GM18519 (cell line): Measurements from ENCODE around the gene THSD4.

Experiments
- ATAC-seq: cut with Tn5 transposase; IDR thresholded peaks from one replicate; pipeline ENCODE4 v1.9.1; 2021; ENCODE audit warnings: mild to moderate bottlenecking, moderate library complexity; ENCODE audit not compliant: unreplicated experiment, low FRiP score

Gene THSD4

DNA sequence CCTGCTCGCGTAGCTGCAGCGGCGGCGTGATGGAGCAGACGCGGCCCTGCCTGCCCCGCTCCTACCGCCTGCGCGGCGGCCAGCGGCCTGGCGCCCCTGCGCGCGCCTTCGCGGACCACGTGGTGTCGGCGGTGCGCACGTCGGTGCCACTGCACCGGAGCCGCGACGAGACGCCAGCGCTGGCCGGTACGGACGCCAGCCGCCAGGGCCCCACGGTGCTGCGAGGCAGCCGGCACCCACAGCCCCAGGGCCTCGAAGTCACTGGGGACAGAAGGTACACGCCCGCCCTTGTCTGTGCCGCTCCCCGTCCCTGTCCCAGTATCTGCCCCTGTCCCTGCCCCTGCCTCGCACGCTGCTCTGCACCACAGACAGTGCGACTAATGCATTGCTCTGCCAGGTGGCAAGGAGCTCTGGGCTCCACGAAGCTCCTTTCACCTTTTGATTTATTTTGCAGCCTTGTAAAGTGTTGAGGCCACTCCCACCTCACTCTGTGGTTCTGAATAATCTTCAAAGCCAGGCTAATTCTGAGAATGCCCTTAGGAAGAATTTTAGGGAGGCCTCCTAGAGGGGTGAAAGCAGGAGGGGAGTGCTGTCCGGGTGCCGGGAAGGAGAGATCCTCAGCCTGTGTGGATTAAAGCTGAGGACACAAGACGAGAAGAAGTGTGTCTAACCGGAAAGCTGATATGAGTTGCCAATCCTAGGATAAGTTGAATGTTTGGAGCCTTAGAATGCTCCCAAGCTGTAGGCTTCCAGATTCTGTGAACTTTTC, 100.0 kb downstream of the THSD4 start:
- no peak for ATAC-seq

DNA sequence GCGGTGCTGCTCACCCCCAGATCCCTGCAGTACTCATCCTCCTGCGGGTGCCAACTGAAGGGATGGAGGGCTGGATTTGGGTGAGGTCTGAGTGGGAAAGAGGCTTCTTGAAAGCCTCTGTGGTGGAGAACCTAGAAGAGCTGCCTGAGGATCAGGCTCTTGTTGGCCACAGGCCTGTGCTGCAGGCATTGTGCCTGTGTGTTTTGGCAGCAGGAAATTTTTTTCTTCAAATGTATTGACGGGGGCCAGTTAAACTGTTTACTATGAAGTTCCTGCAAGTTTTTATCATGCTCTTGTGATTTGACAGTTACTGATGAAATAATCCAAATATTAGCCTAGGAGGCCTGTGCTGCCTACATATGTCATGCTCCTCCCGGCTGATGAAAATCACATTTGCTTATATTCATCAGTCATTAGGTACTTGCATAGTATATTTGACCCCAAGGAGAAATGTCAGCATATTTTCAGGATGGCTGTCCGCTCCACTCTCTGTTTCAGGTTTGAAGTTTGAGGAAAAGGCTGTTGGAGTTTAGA, 103.1 kb downstream of the THSD4 start:
- no peak for ATAC-seq

DNA sequence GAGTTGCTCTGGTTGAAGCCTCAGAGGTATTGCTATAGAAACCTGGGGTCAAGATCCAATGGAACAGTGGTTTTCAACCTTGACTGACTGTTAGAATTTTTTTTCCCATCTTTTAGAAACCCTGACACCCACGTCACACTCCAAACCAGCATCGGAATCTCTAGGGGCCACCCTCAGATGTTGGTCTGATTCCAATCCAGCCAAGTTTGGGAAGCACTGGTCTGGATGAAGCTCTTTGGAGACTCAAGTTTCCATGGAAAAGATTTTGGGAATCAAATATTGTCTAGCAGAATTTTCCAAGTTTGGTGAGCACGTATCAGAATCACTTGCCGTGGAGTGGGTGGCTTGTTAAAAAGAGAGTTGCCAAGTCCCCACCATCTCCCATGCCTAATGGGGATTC, 103.8 kb downstream of the THSD4 start:
- no peak for ATAC-seq

DNA sequence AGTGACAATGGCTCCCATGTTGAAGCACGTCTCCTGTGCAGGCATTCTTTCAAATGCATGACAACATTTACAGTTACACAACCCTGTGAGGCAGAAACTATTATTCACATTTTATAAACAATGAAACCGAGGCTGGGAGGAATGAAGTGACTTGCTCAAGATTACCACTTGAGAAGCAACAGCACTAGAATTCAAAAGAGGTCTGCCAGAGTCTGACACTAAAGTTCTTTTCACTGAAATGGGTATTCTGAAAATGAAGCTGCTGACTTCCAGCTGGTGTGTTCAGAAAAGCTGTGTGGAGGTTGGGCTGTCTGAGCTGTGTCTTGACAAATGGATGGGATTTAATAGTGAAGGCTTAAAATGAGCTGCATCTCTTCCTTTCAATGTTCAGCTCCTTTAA, 104.4 kb downstream of the THSD4 start:
- no peak for ATAC-seq

DNA sequence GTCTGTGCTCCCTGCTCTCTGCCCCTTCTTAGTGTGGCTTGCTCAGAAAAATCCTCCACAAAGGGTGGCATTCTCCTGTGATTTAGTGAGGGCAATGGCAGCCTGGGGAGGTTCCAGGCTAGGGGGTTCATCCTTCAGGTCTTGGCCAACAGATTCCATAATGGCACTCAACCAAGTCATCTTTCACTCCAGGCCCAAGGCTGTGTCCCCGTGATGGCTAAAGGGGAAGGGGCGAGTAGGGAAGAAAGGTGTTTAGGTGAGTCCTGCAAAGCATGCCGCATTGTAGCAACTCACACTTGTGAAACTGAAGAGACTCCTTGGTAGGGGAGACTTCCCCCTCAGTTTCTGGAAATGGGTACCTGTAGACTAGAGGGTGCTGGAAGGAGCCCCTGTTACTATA, 105.6 kb downstream of the THSD4 start:
- no peak for ATAC-seq

DNA sequence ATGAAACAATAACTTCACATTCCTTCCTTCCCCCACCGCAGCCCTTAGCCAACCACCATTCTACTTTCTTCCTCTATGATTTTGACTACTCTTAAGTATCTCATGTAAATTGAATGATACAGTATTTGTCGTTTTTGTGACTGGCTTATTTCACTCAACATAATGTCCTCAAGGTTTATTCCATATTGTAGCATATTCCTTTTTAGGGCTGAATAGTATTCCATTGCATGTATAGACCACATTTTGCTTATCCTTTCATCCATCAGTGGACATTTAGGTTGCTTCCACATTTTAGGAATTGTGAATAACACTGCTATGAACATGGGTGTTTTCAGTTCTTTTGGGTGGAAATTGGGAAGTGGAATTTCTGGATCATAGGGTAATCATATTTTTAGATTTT, 106.1 kb downstream of the THSD4 start:
- ATAC-seq, result no peak

DNA sequence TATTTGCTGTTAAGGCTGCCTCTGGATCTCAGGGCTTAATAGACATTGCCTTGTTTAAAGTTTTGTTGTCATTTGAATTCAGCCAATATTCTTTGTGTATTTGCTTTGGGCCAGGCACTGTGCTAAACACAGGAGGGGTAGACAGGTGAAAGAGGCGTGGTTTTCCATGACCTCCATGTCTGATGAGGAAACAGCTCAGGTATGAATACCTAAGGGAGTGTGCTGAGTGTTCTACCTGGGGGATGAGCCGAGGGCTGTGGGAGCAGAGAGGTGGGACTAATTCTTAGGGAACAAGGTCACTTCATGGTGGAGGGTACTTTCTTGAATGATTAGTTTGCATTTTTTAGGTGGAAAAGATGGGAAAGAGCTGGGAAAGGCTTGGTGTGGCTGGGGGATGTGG, 108.2 kb downstream of the THSD4 start:
- no peak for ATAC-seq

DNA sequence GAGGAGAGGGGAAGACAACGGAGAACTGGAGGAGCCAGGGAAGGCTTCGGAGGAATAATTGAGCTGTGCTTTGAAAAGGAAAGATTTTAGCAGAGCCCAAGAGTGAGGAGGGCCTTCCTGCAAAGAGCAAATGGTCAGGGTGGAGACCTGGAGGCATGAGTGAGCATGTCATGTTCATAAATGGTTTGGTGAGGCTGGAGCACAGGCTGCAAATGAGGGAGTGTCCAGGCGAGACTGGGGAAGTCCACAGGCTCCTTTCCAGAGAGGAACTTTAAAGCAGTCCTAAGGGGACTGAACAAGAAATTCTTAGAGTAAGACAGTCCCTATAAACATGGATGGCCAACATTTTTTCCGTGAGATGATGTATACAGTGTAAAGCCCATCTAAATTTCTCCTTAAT, 108.8 kb downstream of the THSD4 start:
- ATAC-seq, result no peak

DNA sequence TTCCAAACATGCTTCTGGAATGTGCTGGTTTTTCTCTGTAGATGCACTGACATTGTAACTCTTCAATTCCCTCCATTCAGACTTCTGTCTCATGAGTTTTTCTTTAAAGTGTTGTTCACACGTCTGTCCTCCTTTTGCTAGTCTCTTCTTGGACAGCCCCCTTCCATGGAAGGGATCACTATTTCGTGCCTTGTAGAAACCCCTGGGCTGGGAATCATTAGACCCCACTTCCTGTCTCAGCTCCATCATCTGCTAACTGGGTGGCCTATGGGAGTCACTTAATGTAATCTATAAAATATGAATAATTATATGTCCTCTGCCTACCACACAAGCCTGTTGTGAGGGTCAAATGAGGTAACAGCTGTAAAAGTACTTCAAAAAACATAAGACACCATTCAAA, 110.6 kb downstream of the THSD4 start:
- ATAC-seq, result no peak

DNA sequence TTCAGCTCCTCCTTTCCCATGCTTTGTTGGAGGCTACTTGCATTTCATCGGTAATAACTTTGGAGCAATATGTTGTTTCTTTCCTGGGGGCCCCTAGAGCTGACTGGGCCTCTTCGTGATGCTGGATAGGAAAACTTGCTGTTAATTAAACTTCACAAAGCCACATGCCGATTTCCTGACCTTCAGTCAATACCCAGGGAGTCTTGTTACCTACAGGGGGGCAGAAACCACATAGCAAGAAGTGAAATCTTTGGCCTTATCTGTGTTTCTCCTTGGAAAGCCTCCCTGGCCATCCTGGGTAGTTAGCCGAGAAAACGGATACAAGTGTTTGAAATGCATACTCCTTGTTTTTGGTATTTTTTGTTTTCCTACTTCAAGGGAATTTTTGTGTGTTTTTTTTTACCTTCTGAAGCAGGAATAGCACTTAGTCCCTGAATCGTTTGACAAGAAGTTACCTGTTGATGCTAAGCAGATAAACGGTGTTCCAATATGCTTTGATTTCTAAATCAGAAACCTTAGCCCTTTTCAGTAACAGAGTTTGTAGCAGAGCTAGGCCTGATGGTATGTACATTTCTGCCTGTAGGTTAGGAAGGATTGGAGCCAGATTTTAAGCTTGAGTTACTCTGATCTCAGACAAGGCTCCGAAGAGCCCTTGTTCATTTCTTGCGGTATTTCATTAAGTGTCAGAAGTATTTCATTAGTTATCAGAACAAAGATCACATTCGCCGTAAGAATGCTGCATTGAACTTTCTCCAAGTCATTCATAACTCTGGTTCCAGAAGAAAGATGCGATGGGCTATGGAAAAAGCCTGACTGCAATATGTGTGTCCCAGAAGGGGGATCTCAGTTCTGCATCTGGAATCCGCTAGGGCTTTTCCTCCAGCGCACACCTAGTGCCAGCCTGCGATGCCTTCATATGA, 111.5 kb downstream of the THSD4 start:
- no peak for ATAC-seq

DNA sequence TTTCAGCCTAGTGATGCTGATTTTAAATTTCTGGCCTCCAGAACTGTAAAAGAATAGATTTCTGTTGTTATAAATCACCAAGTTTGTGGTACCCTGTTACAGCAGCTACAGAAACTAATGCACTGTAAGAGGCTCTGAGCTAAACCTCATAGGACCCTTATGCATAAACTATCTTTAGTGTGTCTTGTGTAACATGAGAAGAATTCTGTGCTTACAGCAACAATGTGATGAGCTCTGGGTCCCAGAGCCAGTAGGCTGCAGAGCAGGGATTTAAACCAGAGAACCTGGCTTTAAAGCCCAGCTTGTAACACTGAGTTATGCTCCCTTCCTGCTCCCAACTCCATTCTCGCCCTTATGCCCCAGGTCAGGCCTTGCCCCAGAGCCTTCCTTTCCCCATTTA, 113.1 kb downstream of the THSD4 start:
- ATAC-seq, result no peak

DNA sequence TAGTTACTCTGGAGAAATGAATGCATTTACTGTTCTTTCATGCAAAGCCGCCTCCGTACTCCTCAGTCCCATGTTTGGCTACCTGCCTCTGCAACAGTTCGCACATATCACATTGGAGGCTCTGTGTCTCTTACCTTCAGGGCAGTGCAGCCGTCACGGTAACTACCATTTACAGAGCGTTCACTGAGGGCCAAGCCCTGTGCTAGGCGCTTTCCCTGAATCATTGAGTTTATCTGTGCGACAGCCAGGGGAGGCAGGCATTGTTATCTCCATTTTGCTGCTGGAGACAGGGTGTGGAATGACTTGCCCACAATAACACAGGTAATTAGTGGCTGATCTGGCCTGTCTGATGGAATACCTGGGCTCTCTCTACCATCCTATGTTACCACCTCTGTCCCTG, 115.0 kb downstream of the THSD4 start:
- no peak for ATAC-seq

DNA sequence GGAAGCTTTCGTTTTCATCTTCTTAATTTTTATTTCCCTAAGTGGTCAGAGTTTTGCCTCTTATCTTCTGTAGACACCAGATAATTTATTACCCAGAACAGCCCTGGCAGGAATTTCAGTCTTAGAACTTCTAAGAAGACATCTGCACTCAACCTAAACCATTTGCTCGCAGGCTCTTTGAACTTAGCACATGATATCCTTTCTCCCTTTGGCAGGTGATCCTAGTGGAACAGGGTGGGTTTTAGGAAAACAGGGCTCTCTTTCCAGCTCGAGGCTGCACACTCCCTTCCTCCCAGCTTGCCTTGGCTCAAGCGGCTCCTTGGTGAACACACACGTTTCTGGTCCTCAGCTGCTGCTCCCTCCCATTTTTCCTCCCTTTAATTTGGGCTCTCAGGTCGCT, 116.5 kb downstream of the THSD4 start:
- no peak for ATAC-seq

DNA sequence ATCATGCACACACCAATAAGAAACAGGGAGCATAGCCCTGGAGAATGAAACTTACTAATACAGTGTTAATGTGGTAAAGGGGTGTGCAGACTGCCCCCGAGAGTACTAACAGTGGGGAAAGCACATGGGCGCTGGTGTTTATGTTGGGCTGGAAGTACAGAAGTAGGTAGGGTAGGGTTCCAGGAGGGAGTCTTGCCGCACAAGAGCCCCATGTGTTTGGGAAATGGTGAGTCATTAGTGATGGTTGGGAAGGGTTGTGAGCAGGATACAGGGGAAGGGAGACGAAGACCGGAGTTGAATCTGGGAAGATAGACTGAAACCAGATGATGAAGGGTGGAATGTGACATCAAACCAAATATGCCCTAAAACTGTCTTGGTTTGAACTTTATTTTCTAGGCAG, 117.1 kb downstream of the THSD4 start:
- no peak for ATAC-seq

DNA sequence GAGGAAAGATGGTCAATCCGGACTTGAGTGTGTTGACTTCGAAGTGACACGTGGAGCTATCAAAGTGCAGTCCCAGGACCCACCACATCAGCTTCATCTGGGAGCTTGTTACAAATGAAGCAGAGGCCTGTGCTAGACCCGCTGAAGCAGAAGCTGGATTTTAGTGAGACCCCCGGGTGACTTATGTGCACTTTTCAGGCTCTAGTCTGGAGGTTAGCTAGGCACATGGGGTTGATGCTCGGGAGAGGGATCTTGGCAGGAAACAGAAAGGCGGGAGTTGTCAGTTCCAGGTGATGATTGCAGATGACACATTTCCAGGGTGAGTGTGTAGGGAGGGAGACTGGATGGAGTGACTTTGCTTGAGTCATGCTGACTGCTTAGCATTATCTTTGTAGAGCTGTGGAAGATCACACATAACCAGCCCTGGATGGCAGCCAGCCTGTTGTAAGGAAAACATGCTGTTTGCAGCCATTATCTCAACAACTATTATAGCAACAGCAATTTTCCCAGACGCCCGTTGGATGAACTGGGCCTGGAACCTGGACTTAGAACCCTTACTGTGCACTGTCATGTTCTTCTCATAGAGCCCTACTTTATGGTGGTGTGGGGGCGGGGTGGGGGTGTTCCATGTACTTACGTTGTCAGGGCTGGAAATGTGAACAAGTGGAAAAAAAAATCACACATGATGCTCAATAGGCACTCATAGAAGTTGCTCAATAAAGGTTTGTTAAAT, 122.4 kb downstream of the THSD4 start:
- no peak for ATAC-seq

DNA sequence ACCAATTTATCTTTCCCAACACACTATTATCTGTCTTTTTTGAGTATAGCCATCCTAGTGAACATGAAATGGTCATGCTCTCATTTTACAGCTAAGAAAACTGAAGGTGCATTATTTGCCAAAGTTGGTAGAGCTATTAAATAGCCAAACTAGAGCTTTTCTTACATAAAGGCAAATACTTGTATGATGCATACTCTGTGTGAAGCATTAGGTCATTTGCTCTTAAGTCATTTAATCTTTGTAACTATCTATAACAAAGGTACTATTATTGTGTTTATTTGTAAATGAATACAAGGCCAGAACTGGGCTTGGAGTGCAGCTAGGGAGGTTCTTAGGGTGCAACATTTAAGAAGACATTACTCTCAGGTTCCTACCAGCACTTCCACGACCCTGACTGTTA, 123.7 kb downstream of the THSD4 start:
- ATAC-seq, result no peak

DNA sequence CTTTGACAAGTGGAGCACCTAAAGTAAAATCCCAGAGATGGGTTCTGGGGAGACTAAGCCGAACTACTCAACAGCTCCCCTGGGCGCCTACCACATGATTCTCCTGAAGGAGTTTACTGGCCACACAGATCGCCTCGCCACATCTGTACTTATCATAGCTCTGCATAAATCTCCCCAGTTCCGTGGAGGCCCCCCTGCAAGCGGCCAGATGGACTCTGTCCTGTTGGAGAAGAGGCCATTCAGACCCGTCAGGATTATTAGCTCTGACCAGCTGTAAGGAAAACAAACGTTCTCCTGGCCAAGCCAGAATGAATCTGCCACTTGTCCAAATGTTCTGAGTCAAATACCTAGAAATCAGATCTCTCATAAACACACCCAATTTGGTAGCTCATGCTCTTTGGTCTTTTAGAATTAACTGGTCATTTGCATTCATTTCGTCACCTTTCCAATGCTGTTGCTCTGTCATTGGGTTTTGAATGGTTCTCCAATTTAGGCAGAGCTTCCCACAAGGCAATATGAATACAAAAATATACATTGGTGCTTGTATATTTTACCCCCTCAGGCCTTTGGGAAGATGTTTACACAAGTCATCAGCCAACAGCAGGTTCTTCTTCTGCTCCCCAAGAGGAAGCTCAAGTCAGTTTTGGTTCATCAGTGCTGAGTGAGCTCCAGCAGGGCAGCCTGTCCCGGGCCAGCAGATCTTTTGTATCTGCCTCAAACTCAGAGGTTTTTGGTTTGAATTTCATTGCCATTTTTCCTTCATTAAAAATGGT, 124.5 kb downstream of the THSD4 start:
- ATAC-seq, result no peak

DNA sequence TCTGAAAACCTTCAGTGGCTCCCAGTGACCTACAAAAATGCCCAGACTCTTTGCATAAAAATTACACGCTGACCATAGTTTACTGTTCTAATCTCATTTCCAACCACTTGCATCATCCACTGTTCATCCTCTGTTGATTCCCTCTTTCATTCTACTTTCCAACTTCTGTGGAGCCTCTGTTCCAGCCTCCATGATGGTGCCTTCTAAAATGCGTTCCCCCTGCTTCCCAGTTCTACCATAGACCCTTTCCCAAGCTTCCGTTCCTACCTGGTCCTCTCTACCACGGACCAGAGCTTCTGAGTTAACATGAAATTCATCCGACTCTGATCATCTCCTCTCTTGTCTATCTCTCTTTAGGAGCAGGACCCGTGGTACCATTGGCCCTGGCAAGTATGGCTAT, 127.0 kb downstream of the THSD4 start:
- ATAC-seq, result no peak

DNA sequence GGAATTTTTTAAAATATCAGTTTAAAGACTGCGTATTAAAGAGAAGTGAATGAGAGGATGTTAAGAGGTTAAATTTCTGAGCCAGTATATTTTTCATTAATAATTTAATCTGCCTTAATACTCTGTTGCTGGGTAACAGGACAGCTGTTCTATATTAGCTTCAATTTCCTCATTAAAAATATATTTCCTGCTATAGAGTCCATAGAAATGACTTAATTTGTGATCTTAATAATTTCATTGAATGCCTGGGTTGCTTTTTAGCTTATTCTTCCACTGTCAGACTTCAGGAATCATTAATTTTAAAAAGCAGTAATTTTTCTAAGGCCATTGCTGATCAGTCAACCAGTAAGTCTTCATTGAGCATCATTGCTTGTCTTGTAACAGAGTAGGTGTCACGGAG, 129.0 kb downstream of the THSD4 start:
- no peak for ATAC-seq

DNA sequence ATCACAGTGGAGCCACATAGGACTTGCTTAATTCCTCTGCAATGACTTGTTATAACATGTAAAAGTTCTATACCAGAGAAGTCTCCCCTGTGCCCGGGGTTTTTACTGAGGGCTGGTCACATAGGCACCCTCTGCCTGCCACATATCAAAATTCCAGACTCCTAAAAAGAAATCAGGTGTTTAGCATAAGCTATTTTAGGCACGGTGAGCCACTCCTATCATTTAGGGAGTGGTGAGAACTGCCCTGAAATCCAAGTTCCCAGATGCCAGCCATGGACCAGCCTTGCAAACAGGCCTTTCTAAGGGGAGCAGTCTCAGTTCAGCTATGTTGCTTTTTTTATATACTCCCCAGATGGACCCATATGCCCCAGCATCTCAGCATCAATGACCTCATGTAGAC, 130.3 kb downstream of the THSD4 start:
- ATAC-seq, result no peak
